ENCODE data around the gene COX19.

DNA sequence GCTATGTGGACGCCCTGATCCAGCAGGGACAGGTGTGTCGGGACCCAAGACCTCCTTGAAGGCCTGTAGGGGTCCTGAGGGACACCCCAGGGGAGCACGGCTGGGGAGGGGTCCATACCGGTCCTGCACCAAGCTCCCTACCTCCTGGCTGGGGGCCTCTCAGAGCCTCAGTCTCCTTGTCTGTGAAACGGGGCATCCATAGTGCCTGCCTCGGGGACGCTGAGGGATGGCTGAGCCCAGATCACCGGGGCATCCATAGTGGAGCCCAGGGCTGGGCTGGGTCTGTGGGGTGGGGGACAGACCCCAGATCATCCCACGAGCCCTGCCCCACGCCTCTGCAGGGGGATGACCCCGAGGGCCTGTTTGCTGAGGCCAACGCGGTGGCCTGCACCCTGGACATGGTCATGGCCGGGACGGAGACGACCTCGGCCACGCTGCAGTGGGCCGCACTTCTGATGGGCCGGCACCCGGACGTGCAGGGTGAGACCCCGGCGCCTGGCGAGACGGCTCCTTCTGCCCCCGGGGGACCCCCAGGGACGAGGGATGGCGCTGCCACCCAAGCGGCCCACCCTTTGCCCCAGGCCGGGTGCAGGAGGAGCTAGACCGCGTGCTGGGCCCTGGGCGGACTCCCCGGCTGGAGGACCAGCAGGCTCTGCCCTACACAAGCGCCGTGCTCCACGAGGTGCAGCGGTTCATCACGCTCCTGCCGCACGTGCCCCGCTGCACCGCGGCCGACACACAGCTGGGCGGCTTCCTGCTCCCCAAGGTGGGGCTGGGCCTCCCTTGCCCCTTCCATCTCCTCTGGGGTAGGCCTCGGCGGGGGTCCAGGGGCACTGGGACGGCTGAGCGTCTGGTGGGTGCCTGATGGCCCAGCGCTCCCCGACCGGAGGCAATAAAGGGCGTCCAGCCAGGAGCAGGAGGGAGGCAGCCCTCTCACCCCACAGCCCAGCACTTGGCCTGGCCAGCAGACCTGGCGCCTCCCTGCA lies 11.7 kb upstream of the COX19 start:
- TF ChIP-seq, protein P1, sequence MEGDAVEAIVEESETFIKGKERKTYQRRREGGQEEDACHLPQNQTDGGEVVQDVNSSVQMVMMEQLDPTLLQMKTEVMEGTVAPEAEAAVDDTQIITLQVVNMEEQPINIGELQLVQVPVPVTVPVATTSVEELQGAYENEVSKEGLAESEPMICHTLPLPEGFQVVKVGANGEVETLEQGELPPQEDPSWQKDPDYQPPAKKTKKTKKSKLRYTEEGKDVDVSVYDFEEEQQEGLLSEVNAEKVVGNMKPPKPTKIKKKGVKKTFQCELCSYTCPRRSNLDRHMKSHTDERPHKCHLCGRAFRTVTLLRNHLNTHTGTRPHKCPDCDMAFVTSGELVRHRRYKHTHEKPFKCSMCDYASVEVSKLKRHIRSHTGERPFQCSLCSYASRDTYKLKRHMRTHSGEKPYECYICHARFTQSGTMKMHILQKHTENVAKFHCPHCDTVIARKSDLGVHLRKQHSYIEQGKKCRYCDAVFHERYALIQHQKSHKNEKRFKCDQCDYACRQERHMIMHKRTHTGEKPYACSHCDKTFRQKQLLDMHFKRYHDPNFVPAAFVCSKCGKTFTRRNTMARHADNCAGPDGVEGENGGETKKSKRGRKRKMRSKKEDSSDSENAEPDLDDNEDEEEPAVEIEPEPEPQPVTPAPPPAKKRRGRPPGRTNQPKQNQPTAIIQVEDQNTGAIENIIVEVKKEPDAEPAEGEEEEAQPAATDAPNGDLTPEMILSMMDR (conservative IDR thresholded peaks at IDR 0.05 in 1 of 2, IDR thresholded peaks at IDR 0.05 in 1 of 2; ENCODE audit: extremely low read depth in 1 of 2, insufficient read depth in 1 of 2, low read depth in 1 of 2, low read length in 2 of 2) = no peak
- TF ChIP-seq EZH2 (IDR thresholded peaks at IDR 0.05; ENCODE audit: borderline replicate concordance, low read length) = no peak

Data from mammary epithelial cell (primary cell).